B cell (primary cell): Measurements from ENCODE around the gene SPEF1. TPM values are rescaled to one million over a fixed set of nuclear protein-coding genes. Genes with fewer than 3 reads are reported as not detected.

Experiments
- ATAC-seq: fragments of 200-7000 bp; cut with Tn5 transposase; one replicate; pipeline ENCODE4 v1.10.0; 2021; ENCODE audit warnings: low read depth, mild to moderate bottlenecking, moderate number of reproducible peaks, moderate library complexity
- CTCF ChIA-PET: fragments of 350-600 bp; sonication (Branson Sonifier 250); formaldehyde crosslinking; loops from one replicate; lab custom pipeline; 2021; ENCODE audit warnings: antibody characterized with exemption, inconsistent platforms; lab: Charles Lee
- POLR2A ChIA-PET: fragments of 350-600 bp; sonication (Branson Sonifier 250); formaldehyde crosslinking; loops from one replicate; lab custom pipeline; 2021; ENCODE audit warnings: antibody characterized with exemption; lab: Charles Lee
- DNase-seq: peaks from one replicate; pipeline ENCODE4 v3.0.0; 2013
- H2AFZ ChIP-seq: 2 replicates; pipeline ENCODE4 v1.6.1; 2012; ENCODE audit warnings: mild to moderate bottlenecking, low read depth, low read length; ENCODE audit not compliant: insufficient read depth, poor library complexity, severe bottlenecking
- H3K27ac ChIP-seq, 2 donors: 1 replicate in 1 of 2; 2 replicates in 1 of 2; pipeline ENCODE4 v1.5.1; 2012 to 2013; ENCODE audit warnings: low read length in 2 of 2, mild to moderate bottlenecking in 2 of 2, moderate library complexity in 1 of 2
- H3K27me3 ChIP-seq, 4 experiments: fragments of 200-600 bp in 1 of 4; sonication (generic) in 1 of 4; replicated peaks in 1 of 4; 1 replicate in 2 of 4; 2 replicates in 2 of 4; pipeline versions ENCODE4 v1.6.1 to v1.7.0; 2013 to 2016; ENCODE audit warnings: low read length in 3 of 4, mild to moderate bottlenecking in 2 of 4, mixed read lengths in 1 of 4, moderate library complexity in 1 of 4; ENCODE audit not compliant: insufficient read depth in 4 of 4, control insufficient read depth in 3 of 4; ENCODE audit errors: control extremely low read depth in 1 of 4
- H3K36me3 ChIP-seq, 2 experiments: replicated peaks in 1 of 2; 1 replicate in 1 of 2; 2 replicates in 1 of 2; pipeline versions ENCODE4 v1.6.1 to v1.7.1; 2013; ENCODE audit warnings: low read length in 1 of 2; ENCODE audit not compliant: insufficient read depth in 2 of 2, control insufficient read depth in 1 of 2; ENCODE audit errors: control extremely low read depth in 1 of 2, extremely low read depth in 1 of 2
- H3K4me1 ChIP-seq, 2 donors: fragments of 200-600 bp in 1 of 2; sonication (generic) in 1 of 2; 1 replicate in 1 of 2; 2 replicates in 1 of 2; pipeline versions ENCODE4 v1.5.1 to v1.6.1; 2013 to 2017; ENCODE audit warnings: low read length in 2 of 2; ENCODE audit not compliant: control insufficient read depth in 2 of 2, insufficient read depth in 2 of 2
- H3K4me2 ChIP-seq: replicated peaks from 2 replicates; pipeline ENCODE3; 2012; ENCODE audit warnings: mild to moderate bottlenecking, low read depth, low read length; ENCODE audit not compliant: poor library complexity, severe bottlenecking
- H3K4me3 ChIP-seq, 5 experiments: fragments of 200-600 bp in 1 of 5; sonication (generic) in 1 of 5; 1 replicate in 3 of 5; 2 replicates in 2 of 5; pipeline versions ENCODE4 v1.5.1 to v1.7.0; 2011 to 2016; ENCODE audit warnings: low read length in 4 of 5, mild to moderate bottlenecking in 4 of 5, low read depth in 2 of 5, control low read depth in 1 of 5, moderate library complexity in 1 of 5; ENCODE audit not compliant: insufficient read depth in 1 of 5; ENCODE audit errors: control extremely low read depth in 1 of 5, extremely low read depth in 1 of 5
- H3K79me2 ChIP-seq: fragments of 200-600 bp; sonication (generic); one replicate; pipeline ENCODE4 v1.6.0; 2016; ENCODE audit warnings: low read length; ENCODE audit not compliant: control insufficient read depth, insufficient read depth
- H3K9ac ChIP-seq: fragments of 200-600 bp; sonication (generic); 2 replicates; pipeline ENCODE4 v1.6.1; 2017; ENCODE audit warnings: mild to moderate bottlenecking, low read length, moderate library complexity
- H3K9me3 ChIP-seq, 3 donors: one replicate each; pipeline versions ENCODE4 v1.6.1 to v1.7.1; 2013; ENCODE audit warnings: low read length in 2 of 3; ENCODE audit not compliant: control insufficient read depth in 2 of 3, insufficient read depth in 1 of 3; ENCODE audit errors: control extremely low read depth in 1 of 3
- H4K20me1 ChIP-seq: 2 replicates; pipeline ENCODE4 v1.6.0; 2012; ENCODE audit warnings: mild to moderate bottlenecking, low read length; ENCODE audit not compliant: insufficient read depth, control insufficient read depth, poor library complexity, severe bottlenecking
- H3K27ac Mint-ChIP-seq: one replicate; pipeline ENCODE4 v1.8.0; 2021; ENCODE audit warnings: mixed read lengths
- H3K27me3 Mint-ChIP-seq: one replicate; pipeline ENCODE4 v1.8.0; 2021; ENCODE audit warnings: mixed read lengths
- H3K4me1 Mint-ChIP-seq: one replicate; pipeline ENCODE4 v1.8.0; 2021; ENCODE audit warnings: mixed read lengths
- H3K4me3 Mint-ChIP-seq: one replicate; pipeline ENCODE4 v1.8.0; 2021; ENCODE audit warnings: mixed read lengths
- H3K9me3 Mint-ChIP-seq: one replicate; pipeline ENCODE4 v1.8.0; 2022; ENCODE audit warnings: mixed read lengths; ENCODE audit not compliant: insufficient read depth
- EZH2 ChIP-seq: IDR thresholded peaks from 2 replicates; pipeline ENCODE4 v1.6.1; 2012; ENCODE audit warnings: borderline replicate concordance, low read depth, mild to moderate bottlenecking, moderate library complexity, low read length; ENCODE audit not compliant: insufficient read depth, poor library complexity, severe bottlenecking
- WGBS: methylation state at CpG from one replicate; pipeline ENCODE4 v1.1.5; 2013; ENCODE audit warnings: missing lambda C conversion rate; ENCODE audit not compliant: insufficient coverage; 5-methylcytosine and 5-hydroxymethylcytosine counted together
- intact Hi-C: fragments of 100-400 bp; cut with micrococcal nuclease; formaldehyde crosslinking; loops from one replicate; pipeline ENCODE4 v1.10.0; 2022
- polyA plus RNA-seq: library from polyadenylated mRNA; depleted of rRNA; stranded (reverse); fragments of >200 nt; gene quantifications from 2 replicates; pipeline ENCODE4 v1.2.3, GENCODE V29; 2012
- total RNA-seq, 2 donors: library from RNA; stranded (reverse); fragments of 120-200 nt in 1 of 2; gene quantifications; 1 replicate in 1 of 2; 2 replicates in 1 of 2; pipeline versions ENCODE4 v1.2.3 to v1.2.4, GENCODE V29; 2013 to 2022
- TF ChIP-seq, protein P1 (sequence below): fragments of 200-600 bp; IDR thresholded peaks from one replicate; pipeline ENCODE4 v1.8.0; 2022; ENCODE audit warnings: antibody characterized with exemption, mild to moderate bottlenecking

SPEF1 gene
- total and polyA plus RNA-seq, 2 donors (not counting 1 experiment from before 2014, with no cell fraction given) = not detected

DNA sequence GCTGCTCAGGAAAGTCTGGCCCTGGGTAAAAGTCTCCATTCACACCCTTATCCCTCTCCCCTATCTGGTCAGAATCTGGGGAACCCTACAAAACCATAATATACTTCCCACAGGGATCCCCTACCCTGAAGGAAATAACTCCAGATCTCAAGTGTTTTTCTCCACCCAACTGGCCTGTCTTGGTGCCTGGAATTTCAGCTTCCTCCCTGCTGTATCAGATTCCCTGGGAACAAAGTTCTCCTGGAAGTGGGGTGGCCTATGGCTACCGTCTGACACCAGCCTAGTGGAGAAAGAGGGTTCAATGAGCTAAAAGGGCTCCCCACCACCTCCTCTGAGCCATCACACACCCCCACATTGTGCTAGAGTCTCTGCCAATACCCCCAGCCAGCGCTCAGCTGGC, 33.8 kb downstream of the SPEF1 start:
- ATAC-seq = no peak
- peaks cover 3% of the 10 kb centered on the region for H3K79me2 ChIP-seq
- WGBS = 100% methylated on average over 1 of the region's 2 CpGs
- peaks cover 0 to 16% of the 10 kb centered on the region in 2 donors for H3K4me1 ChIP-seq
- Mint-ChIP-seq H3K27ac (no peak overlapping the region), H3K27me3 (peaks cover 26% of the 10 kb centered on the region), H3K4me3 (no peak overlapping the region), H3K9me3 (no peaks in the 10 kb centered on the region), H3K4me1 (peaks cover 9% of the 10 kb centered on the region)
- no peak overlapping the region for H3K27ac ChIP-seq
- no peak overlapping the region for H2AFZ ChIP-seq
- ChIA-PET POLR2A (no interaction called here), CTCF (interaction anchor here (0.8 to 1.0 kb wide), 2 partner anchors 10 to 12 kb away, joined by 3 to 5 read pairs; no protein-coding TSS in a partner anchor)
- no peaks in the 10 kb centered on the region for H3K36me3 ChIP-seq
- intact Hi-C loops = no loop called here
- no peaks in the 10 kb centered on the region for H4K20me1 ChIP-seq
- DNase-seq = no peak
- H3K4me2 ChIP-seq = no peak overlapping the region
- TF ChIP-seq, protein P1, sequence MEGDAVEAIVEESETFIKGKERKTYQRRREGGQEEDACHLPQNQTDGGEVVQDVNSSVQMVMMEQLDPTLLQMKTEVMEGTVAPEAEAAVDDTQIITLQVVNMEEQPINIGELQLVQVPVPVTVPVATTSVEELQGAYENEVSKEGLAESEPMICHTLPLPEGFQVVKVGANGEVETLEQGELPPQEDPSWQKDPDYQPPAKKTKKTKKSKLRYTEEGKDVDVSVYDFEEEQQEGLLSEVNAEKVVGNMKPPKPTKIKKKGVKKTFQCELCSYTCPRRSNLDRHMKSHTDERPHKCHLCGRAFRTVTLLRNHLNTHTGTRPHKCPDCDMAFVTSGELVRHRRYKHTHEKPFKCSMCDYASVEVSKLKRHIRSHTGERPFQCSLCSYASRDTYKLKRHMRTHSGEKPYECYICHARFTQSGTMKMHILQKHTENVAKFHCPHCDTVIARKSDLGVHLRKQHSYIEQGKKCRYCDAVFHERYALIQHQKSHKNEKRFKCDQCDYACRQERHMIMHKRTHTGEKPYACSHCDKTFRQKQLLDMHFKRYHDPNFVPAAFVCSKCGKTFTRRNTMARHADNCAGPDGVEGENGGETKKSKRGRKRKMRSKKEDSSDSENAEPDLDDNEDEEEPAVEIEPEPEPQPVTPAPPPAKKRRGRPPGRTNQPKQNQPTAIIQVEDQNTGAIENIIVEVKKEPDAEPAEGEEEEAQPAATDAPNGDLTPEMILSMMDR = no peak
- TF ChIP-seq EZH2 = no peak
- H3K9ac ChIP-seq = no peak overlapping the region
- H3K27me3 ChIP-seq = peaks cover 0 to 23% (median 2%) of the 10 kb centered on the region in 4 experiments
- peaks cover 0 to 10% (median 0%) of the 10 kb centered on the region in 3 donors for H3K9me3 ChIP-seq
- no peak overlapping the region for H3K4me3 ChIP-seq

DNA sequence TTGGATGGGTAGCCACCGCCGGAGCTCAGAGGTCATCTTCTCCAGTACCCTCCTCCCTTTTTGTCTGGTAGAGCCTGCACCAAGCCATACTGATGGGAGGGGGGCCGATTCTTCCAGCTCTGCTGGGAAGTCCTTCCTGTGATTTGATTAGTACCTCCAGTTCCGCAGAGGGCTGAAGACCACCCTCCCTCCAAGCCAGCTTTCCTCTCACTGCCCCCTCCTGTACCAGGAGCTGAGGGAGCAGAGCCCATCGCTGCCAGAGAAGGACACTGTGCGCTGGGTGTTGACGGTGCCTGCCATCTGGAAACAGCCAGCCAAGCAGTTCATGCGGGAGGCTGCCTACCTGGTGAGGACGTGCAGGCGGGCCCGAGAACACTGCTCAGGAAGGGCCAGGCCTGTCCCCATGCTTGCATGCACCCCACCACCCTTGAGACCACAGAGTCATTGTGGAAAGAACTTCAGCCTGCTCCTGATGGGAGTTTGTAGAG, 35.5 kb downstream of the SPEF1 start:
- Mint-ChIP-seq H3K9me3 (no peaks in the 10 kb centered on the region), H3K4me3 (no peak overlapping the region), H3K27ac (no peak overlapping the region), H3K4me1 (peaks cover 4% of the 10 kb centered on the region), H3K27me3 (peaks cover 26% of the 10 kb centered on the region)
- CTCF ChIA-PET = interaction anchor here (1.0 kb wide), 1 partner anchor 22 kb away, joined by 3 read pairs; the partner anchor contains the start of gene ADISSP
- Histone ChIP-seq H2AFZ (no peak overlapping the region), H3K9me3 (peaks cover 0 to 10% (median 0%) of the 10 kb centered on the region in 3 donors), H3K9ac (no peak overlapping the region), H4K20me1 (no peaks in the 10 kb centered on the region), H3K4me1 (peaks cover 0 to 13% of the 10 kb centered on the region in 2 donors), H3K27ac (no peak overlapping the region), H3K4me3 (no peak overlapping the region), H3K79me2 (peaks cover 1% of the 10 kb centered on the region), H3K27me3 (peaks cover 0 to 23% (median 2%) of the 10 kb centered on the region in 4 experiments), H3K36me3 (no peaks in the 10 kb centered on the region), H3K4me2 (peak overlapping the region; percentile 63)
- intact Hi-C loops = loop anchor here (2.0 kb wide), 1 partner anchor 23 kb away; no protein-coding TSS in a partner anchor
- 96% methylated on average over 8 of the region's 11 CpGs for WGBS
- ATAC-seq (no peak), DNase-seq (no peak)
- TF ChIP-seq, protein P1 = no peak
- TF ChIP-seq EZH2 = no peak
- POLR2A ChIA-PET = no interaction called here
